ENCODE results near the gene KDM5D. TPM values are rescaled to one million over a fixed set of nuclear protein-coding genes. Genes with fewer than 3 reads are reported as not detected.

KDM5D gene
- total RNA-seq, 1 donor from 2014 or later, result 32.9 TPM

DNA sequence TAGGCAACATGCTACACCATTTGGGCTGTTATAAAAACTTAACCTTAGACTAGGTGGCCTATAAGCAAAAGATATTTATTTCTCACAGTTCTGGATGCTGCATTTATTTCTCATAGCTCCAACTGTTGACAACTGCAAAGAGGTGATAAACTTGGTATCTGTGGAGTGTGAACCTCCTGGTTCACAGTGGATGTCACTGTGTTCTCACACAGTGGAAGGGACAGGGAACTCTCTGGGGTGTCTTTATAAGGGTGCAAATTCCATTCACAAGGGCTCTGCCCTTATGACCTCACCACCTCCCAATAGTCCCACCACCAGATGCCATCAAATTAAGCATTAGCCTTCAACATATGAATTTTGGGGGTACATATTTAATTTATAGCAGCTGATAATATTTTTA is 46.0 kb downstream of the KDM5D start:
- Histone ChIP-seq H3K4me3 (ENCODE audit: low read length in 3 of 3) (no peak overlapping the region), H3K27ac (ENCODE audit: low read depth, low read length) (no peak overlapping the region), H3K4me1 (ENCODE audit: control insufficient read depth in 3 of 3, insufficient read depth in 3 of 3, low read length in 3 of 3) (no peaks in the 10 kb centered on the region), H3K36me3 (ENCODE audit: control insufficient read depth in 3 of 3, insufficient read depth in 3 of 3, low read length in 3 of 3) (peaks cover 0 to 7% (median 7%) of the 10 kb centered on the region in 3 donors), H3K27me3 (ENCODE audit: control insufficient read depth in 3 of 3, insufficient read depth in 3 of 3, low read length in 3 of 3) (no peaks in the 10 kb centered on the region), H3K9ac (ENCODE audit: low read depth in 1 of 3, low read length in 3 of 3) (no peak overlapping the region), H3K9me3 (ENCODE audit: control insufficient read depth in 3 of 3, low read length in 3 of 3) (no peaks in the 10 kb centered on the region)

DNA sequence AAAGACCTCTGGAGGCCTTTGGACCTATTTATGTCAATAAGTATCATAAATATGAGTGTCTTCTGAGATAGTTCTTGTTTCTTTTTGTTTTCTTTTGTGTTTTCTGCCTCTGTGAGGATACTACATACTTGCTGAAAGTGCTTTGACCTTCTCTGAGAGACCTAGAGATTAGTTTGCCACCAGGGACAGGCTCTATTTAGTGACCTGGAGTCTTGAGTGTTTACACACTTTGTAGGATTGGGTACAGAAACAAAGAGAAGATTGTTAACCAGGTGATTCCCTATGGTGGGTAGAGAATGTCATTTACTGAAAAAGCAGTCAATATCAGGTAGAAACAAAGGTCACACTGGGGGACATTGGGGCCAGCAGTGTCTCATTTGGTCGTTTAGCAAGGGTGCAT is 63.7 kb downstream of the KDM5D start:
- H3K27me3 ChIP-seq (ENCODE audit: control insufficient read depth in 3 of 3, insufficient read depth in 3 of 3, low read length in 3 of 3), result no peaks in the 10 kb centered on the region
- H3K9me3 ChIP-seq (ENCODE audit: control insufficient read depth in 3 of 3, low read length in 3 of 3), result no peaks in the 10 kb centered on the region
- no peak overlapping the region for H3K4me3 ChIP-seq (ENCODE audit: low read length in 3 of 3)
- H3K9ac ChIP-seq (ENCODE audit: low read depth in 1 of 3, low read length in 3 of 3), result no peak overlapping the region
- no peaks in the 10 kb centered on the region for H3K4me1 ChIP-seq (ENCODE audit: control insufficient read depth in 3 of 3, insufficient read depth in 3 of 3, low read length in 3 of 3)
- H3K27ac ChIP-seq (ENCODE audit: low read depth, low read length), result no peak overlapping the region
- H3K36me3 ChIP-seq (ENCODE audit: control insufficient read depth in 3 of 3, insufficient read depth in 3 of 3, low read length in 3 of 3), result no peaks in the 10 kb centered on the region
